A673 (cell line): ENCODE measurements around the gene SLC47A2. TPM values are rescaled to one million over a fixed set of nuclear protein-coding genes. Genes with fewer than 3 reads are reported as not detected.

ENCODE experiments used
- BruUV-seq: library from RNA; stranded (reverse); fragments of 400-500 nt; replicated peaks from 2 replicates; lab custom pipeline; 2021; lab: Mats Ljungman, UMichigan
- CTCF ChIA-PET: fragments of 300-600 bp; sonication (Branson Sonifier 250); formaldehyde crosslinking; loops from one replicate; lab custom pipeline; 2022; ENCODE audit warnings: antibody characterized with exemption; lab: Charles Lee
- POLR2A ChIA-PET: fragments of 300-600 bp; sonication (Branson Sonifier 250); formaldehyde crosslinking; loops from one replicate; lab custom pipeline; 2022; ENCODE audit warnings: antibody characterized with exemption; ENCODE audit not compliant: low non-redundant PET; lab: Charles Lee
- DNase-seq: peaks from one replicate; pipeline ENCODE4 v3.0.0-alpha.2; 2015; ENCODE audit warnings: low spot score
- H3K27ac ChIP-seq: fragments of 200-600 bp; sonication (generic); 2 replicates; pipeline ENCODE4 v1.5.1; 2016; ENCODE audit warnings: mixed run types, low read depth, mild to moderate bottlenecking, mixed read lengths, antibody characterized with exemption, low read length; ENCODE audit not compliant: poor library complexity, severe bottlenecking
- H3K27me3 ChIP-seq: fragments of 200-600 bp; sonication (generic); replicated peaks from 2 replicates; pipeline ENCODE4 v1.6.1; 2017; ENCODE audit warnings: mixed run types, low read depth, mild to moderate bottlenecking, mixed read lengths, antibody characterized with exemption, low read length; ENCODE audit not compliant: insufficient read depth, poor library complexity
- H3K36me3 ChIP-seq: fragments of 200-600 bp; sonication (generic); 2 replicates; pipeline ENCODE4 v1.6.1; 2016; ENCODE audit warnings: mixed run types, mild to moderate bottlenecking, mixed read lengths, antibody characterized with exemption, low read length; ENCODE audit not compliant: insufficient read depth, poor library complexity, severe bottlenecking
- H3K4me1 ChIP-seq: fragments of 200-600 bp; sonication (generic); 2 replicates; pipeline ENCODE4 v1.6.1; 2017; ENCODE audit warnings: mixed run types, mild to moderate bottlenecking, mixed read lengths, antibody characterized with exemption, low read length; ENCODE audit not compliant: insufficient read depth, poor library complexity, severe bottlenecking
- H3K4me3 ChIP-seq: fragments of 200-600 bp; sonication (generic); 2 replicates; pipeline ENCODE4 v1.5.1; 2016; ENCODE audit warnings: low read depth, mixed run types, mild to moderate bottlenecking, mixed read lengths, low read length; ENCODE audit not compliant: poor library complexity, severe bottlenecking
- H3K9me3 ChIP-seq: fragments of 200-600 bp; sonication (generic); 2 replicates; pipeline ENCODE4 v1.6.1; 2016; ENCODE audit warnings: mixed run types, low read depth, mild to moderate bottlenecking, mixed read lengths, antibody characterized with exemption, low read length; ENCODE audit not compliant: poor library complexity, severe bottlenecking
- EZH2 ChIP-seq: fragments of 200-600 bp; sonication (generic); IDR thresholded peaks from 2 replicates; pipeline ENCODE4 v1.6.1; 2017; ENCODE audit warnings: borderline replicate concordance, low read depth, mild to moderate bottlenecking, mixed read lengths, antibody characterized with exemption, low read length; ENCODE audit not compliant: poor library complexity, severe bottlenecking
- intact Hi-C: fragments of 100-400 bp; cut with micrococcal nuclease; formaldehyde crosslinking; loops from one replicate; pipeline ENCODE4 v1.10.0; 2022; ENCODE audit not compliant: unreplicated experiment
- total RNA-seq: library from RNA; stranded (reverse); gene quantifications from 2 replicates; pipeline ENCODE4 v1.2.3, GENCODE V29; 2021
- TF ChIP-seq, protein P1 (sequence below): fragments of 300-800, 200-600 bp; sonication (generic); conservative IDR thresholded peaks from 2 replicates; pipeline ENCODE4 v1.5.1; 2017; ENCODE audit warnings: low read depth, mild to moderate bottlenecking, antibody characterized with exemption, low read length, moderate library complexity, mixed read lengths

Gene SLC47A2
- total RNA-seq, 1 experiment from 2014 or later = not detected

DNA sequence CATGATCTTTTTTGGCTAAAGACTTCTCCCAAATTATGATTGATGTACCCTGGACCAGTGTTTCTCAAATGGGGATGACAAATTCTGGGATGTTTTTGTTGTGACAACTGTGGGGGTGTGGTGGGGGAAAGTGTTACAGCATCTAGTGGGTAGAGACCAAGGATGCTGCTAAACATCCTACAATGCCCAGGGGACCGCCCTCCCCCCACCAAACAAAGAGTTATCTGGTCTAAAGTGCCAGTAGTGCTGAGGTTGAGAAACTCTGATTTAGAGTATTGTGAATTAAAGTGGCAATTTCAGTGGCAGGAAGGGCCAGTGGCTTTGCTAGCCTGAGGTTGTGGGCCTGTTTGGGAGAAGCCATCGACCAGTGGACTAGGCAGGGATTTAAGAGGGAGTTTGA lies 33.3 kb downstream of the SLC47A2 start:
- ChIA-PET CTCF (no interaction called here), POLR2A (no interaction called here)
- no peak for DNase-seq

DNA sequence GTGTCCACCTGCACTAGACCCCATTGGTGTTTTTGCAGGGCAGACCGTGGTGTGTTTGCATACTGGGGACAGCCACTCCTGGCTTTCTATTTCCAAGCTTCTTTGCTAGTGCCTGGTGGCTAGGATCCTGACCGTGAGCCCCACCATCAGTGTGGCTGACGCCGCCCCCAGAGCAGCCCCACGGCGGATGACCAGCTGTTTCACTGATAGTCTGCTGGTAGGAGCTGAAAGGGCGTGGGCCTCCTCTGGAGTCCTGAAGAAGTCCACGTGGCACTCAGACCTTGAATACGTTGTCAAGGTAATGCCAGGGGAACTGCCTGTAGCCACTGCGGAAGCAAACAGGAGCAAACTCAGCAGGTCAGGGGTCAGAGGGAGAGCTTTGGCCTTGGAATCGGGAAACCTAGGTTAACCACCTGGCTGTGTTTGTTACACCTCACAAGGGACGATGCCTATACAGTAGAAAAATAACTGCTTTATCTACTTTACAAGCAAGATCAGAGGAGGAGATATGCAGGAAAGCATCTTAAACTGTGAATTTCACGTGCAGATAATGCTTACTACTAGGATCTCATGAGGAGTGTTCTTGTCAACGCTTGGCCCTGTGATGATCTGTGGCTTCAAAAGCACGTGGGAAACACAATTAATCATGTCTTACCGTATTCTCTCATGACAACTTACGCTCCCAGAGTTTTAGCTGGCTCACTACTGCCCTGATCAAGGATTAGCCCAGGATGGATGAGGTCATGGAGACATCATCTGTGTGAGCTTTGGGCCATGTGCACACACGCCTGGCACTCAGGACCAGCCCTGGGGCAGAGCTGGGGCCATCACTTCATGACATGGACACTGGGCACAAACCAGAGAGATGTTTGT lies 37.6 kb downstream of the SLC47A2 start:
- POLR2A ChIA-PET = no interaction called here
- CTCF ChIA-PET = no interaction called here

More for the DNA sequence above, 33.3 kb downstream of the SLC47A2 start:
- no TSS peak for BruUV-seq
- no peaks in the 10 kb centered on the region for H3K27me3 ChIP-seq
- H3K9me3 ChIP-seq = no peaks in the 10 kb centered on the region
- no peaks in the 10 kb centered on the region for H3K36me3 ChIP-seq
- no peaks in the 10 kb centered on the region for H3K4me1 ChIP-seq
- no peak for TF ChIP-seq EZH2
- TF ChIP-seq, protein P1, sequence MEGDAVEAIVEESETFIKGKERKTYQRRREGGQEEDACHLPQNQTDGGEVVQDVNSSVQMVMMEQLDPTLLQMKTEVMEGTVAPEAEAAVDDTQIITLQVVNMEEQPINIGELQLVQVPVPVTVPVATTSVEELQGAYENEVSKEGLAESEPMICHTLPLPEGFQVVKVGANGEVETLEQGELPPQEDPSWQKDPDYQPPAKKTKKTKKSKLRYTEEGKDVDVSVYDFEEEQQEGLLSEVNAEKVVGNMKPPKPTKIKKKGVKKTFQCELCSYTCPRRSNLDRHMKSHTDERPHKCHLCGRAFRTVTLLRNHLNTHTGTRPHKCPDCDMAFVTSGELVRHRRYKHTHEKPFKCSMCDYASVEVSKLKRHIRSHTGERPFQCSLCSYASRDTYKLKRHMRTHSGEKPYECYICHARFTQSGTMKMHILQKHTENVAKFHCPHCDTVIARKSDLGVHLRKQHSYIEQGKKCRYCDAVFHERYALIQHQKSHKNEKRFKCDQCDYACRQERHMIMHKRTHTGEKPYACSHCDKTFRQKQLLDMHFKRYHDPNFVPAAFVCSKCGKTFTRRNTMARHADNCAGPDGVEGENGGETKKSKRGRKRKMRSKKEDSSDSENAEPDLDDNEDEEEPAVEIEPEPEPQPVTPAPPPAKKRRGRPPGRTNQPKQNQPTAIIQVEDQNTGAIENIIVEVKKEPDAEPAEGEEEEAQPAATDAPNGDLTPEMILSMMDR = no peak
- H3K4me3 ChIP-seq = no peak overlapping the region
- no peak overlapping the region for H3K27ac ChIP-seq
- intact Hi-C loops = no loop called here

DNA sequence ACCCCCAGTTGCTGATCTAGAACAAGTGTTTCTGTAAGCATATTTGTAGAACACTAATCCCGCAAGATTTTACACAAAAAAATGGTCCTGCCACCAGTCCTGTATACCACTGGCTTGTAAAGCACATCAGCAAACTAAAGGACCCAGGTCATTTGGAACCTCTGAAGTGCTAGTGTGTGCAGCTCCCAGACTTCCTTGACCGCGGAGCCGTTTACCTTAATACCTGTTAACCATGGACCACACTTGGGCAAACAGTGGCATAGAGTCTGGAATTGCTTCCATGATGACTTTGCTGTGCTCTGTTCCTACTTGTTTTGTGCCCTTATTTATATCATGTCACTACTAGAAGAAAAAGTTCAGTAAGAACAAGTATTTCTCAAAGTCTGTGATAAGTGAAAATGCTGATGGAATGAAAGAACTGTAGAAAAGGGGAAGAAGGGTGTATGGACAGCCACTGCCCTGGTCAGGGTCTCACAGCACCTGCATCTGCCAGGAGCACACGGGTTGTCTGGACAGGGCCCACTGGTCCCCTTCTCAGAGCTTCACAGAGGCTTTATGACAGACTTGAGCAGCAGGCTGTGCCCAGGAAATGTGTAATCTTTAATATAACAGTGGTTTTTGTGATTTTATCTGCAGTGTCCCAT lies 38.5 kb downstream of the SLC47A2 start:
- H3K4me1 ChIP-seq = no peaks in the 10 kb centered on the region
- no peaks in the 10 kb centered on the region for H3K9me3 ChIP-seq
- DNase-seq = no peak
- H3K4me3 ChIP-seq = no peak overlapping the region
- ChIA-PET CTCF (no interaction called here), POLR2A (no interaction called here)
- intact Hi-C loops = no loop called here
- peaks cover 5% of the 10 kb centered on the region for H3K36me3 ChIP-seq
- no TSS peak for BruUV-seq
- H3K27me3 ChIP-seq = no peaks in the 10 kb centered on the region
- H3K27ac ChIP-seq = no peak overlapping the region
- TF ChIP-seq EZH2 = no peak
- TF ChIP-seq, protein P1 = no peak

More for the DNA sequence above, 37.6 kb downstream of the SLC47A2 start:
- no peaks in the 10 kb centered on the region for H3K9me3 ChIP-seq
- no TSS peak for BruUV-seq
- no peak overlapping the region for H3K4me3 ChIP-seq
- no peak overlapping the region for H3K27ac ChIP-seq
- peaks cover 5% of the 10 kb centered on the region for H3K36me3 ChIP-seq
- H3K27me3 ChIP-seq = no peaks in the 10 kb centered on the region
- H3K4me1 ChIP-seq = no peaks in the 10 kb centered on the region
- TF ChIP-seq, protein P1 = no peak
- no peak for TF ChIP-seq EZH2
- no peak for DNase-seq
- intact Hi-C loops = no loop called here
